8988T (cell line): Measurements from ENCODE around the gene PDLIM7.

ENCODE experiments used
- DNase-seq: peaks from one replicate; pipeline ENCODE4 v3.0.0; 2011

Gene PDLIM7

DNA sequence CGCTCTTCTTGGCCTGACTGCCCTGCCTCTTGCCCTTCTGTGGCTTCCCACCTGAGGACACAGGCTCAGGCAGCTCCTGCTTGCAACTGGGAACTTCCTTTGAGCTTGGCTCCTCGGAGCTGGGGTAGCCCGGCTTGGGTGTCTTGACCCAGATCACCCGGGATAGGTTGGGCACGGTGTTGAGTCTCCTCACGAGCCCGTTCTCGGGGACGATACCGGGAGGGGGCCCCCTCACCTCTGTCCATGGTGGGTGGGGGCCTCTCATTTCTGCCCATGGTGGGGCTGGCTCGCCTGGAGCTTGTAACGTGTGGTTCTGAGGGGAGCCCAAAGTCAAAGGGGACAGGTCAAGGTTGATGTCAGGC is 27.1 kb upstream of the PDLIM7 start:
- DNase-seq = no peak

DNA sequence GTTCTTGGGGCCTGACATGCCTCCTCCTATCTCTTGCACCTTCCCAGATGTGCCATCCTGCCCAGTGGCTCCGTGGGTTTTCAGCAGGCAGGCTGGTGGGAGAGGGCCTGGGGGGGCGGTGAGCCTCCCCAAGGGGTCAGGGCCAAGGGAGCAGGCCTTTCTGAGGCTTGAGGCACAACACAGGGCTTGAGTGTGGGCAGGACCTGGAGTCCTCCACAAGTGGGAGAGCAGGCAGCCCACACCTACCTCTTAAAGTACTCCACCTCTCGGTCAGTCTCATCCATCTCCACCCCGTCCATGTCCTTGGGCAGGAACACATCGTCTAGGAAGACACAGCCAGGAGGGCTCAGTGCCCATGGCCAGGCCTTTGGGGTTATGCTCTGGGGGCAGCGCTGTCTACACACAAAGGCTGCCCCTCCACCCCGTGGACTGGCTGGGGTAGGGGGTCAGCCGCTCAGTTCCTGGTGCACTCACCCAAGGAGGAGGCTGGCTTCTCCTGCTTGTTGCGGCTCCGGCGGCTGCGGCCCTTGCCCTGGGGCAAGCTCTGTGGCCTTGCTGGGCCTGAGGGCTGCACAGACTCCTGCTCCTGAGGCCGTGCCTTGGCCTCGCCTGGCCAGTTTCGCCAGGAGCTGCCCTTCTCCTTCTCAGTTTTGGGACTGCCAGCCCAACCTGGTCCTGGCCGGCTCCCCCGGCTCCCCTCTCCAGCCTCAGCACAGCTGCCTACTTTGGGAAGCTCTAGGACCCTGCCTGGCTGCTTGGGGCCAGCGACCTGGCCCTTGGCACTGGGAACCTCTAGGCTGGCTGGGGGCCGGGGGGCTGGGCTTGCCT is 26.5 kb upstream of the PDLIM7 start:
- DNase-seq = no peak

GRCh38 chr5:177520916-177521513 is 23.6 kb upstream of the PDLIM7 start:
- DNase-seq = no peak

DNA sequence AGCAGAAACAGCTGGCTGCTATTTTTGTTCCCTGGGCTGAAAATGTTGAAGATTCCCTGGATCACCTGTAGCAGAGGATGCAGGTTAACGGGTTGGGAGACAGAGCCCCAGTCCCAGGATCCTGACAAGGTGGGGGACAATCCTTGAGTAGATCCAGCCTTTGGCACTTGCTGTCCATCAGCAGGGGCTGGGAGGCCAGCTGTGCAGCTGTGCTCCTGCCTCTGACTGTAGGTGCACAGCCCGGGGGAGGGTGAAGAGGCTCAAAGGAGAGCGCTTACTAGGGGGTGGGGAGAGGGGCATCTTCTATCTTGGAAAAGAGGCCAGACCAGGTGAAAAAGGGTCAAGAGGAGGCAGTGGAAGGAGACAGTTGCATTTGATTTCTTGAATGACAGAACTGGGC is 22.9 kb upstream of the PDLIM7 start:
- DNase-seq = no peak

DNA sequence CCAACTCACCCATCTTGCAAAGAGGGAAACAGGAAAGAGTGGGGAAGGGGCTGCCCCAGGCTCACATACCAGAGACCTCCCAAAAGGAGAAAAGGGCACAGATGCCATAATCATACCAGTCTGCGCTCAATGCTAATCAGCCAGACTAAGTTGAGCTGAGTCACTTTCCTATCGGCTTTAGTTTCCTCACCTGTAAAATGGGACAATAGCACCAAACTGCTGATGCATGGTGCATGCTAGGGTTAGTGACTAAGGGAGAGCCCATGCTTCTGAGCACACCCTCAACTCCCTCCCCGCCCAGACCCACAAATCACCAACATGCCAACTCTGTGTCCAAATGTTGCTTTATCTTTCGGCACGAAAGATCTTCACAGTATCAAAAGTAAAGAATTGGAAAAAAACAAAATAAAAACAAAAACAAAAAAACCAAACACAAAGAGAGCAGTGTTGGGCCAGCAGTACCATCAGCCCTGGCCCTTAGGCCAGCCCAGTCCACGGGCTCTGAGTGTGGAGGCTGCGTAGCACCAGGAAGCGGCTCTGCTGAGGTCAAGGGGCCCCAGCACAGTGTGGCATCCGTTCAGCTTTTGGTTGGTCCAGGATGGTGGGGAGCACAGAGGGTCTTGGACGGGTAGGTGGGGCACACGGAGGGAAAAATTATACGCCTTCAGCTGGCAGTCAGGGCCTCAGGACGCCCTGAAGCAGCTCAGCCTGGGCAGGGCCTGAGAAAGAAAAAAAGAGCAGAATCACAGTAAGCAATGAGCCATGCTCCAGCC is 22.2 kb upstream of the PDLIM7 start:
- no peak for DNase-seq

GRCh38 chr5:177516601-177517568 is 19.5 kb upstream of the PDLIM7 start, which contains the start of gene DDX41:
Gene DDX41, minus strand, starts transcription at chr5:177516961. Its CDS starts 16 bp downstream, at chr5:177516945.
- DNase-seq = peak; percentile 99

DNA sequence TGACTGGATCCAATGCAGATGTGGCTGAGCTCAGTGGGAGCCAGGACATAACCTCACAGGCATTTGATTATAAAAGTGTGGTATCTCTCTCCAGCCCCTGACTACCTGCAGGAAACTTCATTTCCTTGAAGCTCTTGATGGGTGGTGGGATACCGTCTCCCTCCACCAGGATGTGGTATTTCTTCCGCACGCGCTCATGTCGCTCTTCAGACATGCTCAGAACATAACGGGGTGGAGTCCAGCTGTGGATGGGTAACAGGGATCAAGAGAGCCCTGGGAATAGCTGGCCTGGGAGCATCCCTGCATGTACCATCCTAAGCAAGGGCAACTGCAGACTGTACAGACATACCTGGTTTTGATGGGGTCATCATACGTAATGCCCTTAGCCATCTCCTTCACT is 18.2 kb upstream of the PDLIM7 start:
- no peak for DNase-seq

DNA sequence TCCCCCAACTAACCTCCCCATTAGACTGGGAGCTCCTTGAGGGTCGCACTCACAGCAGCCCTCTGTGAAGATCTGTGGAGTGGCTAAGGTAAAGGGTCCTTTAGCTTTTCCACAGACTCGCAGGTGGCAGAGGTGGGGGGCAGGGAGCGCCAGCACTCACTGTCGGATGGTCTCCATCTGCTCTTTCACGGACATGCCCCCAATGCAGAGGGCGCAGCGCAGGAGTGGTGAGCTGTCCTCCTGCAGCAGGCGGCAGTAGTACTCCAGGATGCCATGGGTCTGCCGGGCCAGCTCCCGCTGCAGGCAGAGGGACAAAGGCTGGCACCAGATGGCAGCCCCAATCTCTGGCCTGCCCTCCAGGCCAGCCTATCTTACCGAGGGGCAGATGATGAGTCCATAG is 17.1 kb upstream of the PDLIM7 start:
- DNase-seq = no peak

GRCh38 chr5:177513500-177513899 is 16.1 kb upstream of the PDLIM7 start:
- no peak for DNase-seq

DNA sequence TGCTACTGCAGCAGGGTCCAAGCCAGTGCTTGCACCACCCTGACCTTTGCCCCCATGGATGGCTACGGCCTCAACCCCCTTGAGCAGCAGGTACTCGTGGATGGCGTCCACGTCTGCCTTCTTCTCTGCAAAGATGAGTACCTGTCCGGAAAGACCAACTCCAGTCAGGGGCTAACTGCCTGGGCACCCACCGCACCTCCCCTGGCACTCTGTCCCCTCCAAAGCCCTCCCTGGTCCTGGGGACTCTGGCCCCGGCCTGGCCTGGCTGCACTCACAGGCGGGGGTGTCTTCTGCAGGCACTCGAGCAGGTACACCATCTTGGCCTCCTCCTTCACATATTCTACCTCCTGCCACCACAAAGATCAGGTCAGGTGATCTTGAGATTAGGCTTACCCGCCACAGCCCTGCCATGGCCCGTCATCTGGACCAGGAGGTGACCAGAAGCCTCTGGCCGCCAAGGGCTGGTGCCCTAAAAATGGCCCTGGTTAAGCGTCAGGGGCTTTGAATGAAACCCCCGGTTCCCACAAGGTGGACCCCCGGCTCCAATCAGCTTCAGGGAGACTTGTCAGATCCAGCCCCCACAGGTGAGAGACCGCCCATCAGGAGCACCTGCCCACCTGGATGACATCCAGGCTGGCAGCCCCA is 15.5 kb upstream of the PDLIM7 start:
- DNase-seq = no peak

GRCh38 chr5:177511796-177512675 is 14.6 kb upstream of the PDLIM7 start:
- DNase-seq = no peak

- no peak for DNase-seq
Observed at GRCh38 chr5:177511181-177511580, 13.8 kb upstream of the PDLIM7 start.

GRCh38 chr5:177510567-177511053 is 13.2 kb upstream of the PDLIM7 start:
- no peak for DNase-seq

GRCh38 chr5:177509991-177510566 is 12.7 kb upstream of the PDLIM7 start:
- DNase-seq = no peak

DNA sequence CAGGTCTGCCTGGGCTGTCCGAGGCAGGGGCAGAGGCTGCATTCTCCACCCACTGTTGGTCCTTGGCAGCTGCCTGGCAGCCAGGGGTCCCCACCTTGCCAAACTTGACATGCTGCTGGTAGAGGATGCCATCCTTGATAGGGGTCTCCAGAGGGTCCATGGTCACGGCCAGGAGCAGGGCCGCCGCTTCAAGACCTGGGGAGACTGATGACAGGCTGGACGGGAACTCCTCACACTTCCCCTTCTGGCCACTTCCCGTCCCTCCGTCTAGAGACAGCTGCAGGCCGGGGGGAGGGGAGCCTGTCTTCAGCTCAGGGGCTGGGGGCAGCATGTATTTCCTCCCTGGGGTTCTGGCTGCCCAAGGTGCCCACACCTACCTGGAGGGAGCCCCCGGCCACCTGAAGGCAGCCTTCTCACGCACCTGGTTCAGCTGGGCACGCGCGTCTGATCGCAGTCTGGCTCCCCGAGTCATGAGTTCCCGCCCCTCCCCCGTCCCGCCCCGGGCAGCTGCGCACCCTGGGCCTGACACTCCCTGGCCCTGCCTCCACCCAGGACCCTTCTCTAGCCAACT is 12.1 kb upstream of the PDLIM7 start, which contains the start of gene DOK3:
Gene DOK3, minus strand, starts transcription at position 446 of the 571 bp plus-strand sequence. Its CDS starts 286 bp downstream, at position 160.
- DNase-seq = no peak

GRCh38 chr5:177508837-177509236 is 11.4 kb upstream of the PDLIM7 start:
- DNase-seq = no peak

- no peak for DNase-seq
Observed at GRCh38 chr5:177508221-177508611, 10.8 kb upstream of the PDLIM7 start.

- DNase-seq = no peak
Observed at GRCh38 chr5:177507596-177508220, 10.3 kb upstream of the PDLIM7 start.

GRCh38 chr5:177507165-177507564 is 9.8 kb upstream of the PDLIM7 start:
- DNase-seq = no peak
